HEK293 (cell line): ENCODE data around the gene SLBP.

Source experiments
- CTCF ChIA-PET: fragments of 350-600 bp; formaldehyde crosslinking; extraction: SDS; loops from one replicate; lab custom pipeline; 2021; ENCODE audit warnings: antibody characterized with exemption; lab: Yijun Ruan, JAX
- POLR2A ChIA-PET: fragments of 300-600 bp; formaldehyde crosslinking; extraction: SDS; loops from one replicate; lab custom pipeline; 2020; ENCODE audit warnings: antibody characterized with exemption, inconsistent platforms; lab: Yijun Ruan, JAX
- H3K27ac ChIP-seq: fragments of 200-500 bp; sonication (Bioruptor generic); 2 replicates; pipeline ENCODE4 v1.5.1; 2014; ENCODE audit warnings: low read depth, low read length, control low read depth, inconsistent platforms; ENCODE audit errors: extremely low read depth
- H3K36me3 ChIP-seq, 2 experiments: fragments of 200-500 bp in 1 of 2; sonication (Bioruptor generic) in 1 of 2; 1 replicate in 1 of 2; 2 replicates in 1 of 2; pipeline ENCODE4 v1.5.1; 2014 to 2017; ENCODE audit warnings: inconsistent platforms in 2 of 2, low read length in 2 of 2; ENCODE audit not compliant: control insufficient read depth in 2 of 2, insufficient read depth in 1 of 2
- H3K4me1 ChIP-seq: fragments of 200-500 bp; sonication (Bioruptor generic); 2 replicates; pipeline ENCODE4 v1.5.1; 2014; ENCODE audit warnings: mild to moderate bottlenecking, low read length, inconsistent platforms; ENCODE audit not compliant: control insufficient read depth, insufficient read depth
- H3K4me3 ChIP-seq: 2 replicates; pipeline ENCODE4 v1.5.1; 2011; ENCODE audit warnings: low read depth, mild to moderate bottlenecking, control low read depth, low read length, moderate library complexity
- H3K9me3 ChIP-seq: fragments of 200-500 bp; sonication (Bioruptor generic); 2 replicates; pipeline ENCODE4 v1.5.1; 2014; ENCODE audit warnings: low read depth, low read length, inconsistent platforms; ENCODE audit not compliant: control insufficient read depth, insufficient read depth
- GLIS2 ChIP-seq: fragments of 450-650 bp; formaldehyde crosslinking; IDR thresholded peaks from 2 replicates; pipeline ENCODE4 v1.5.1; 2016; ENCODE audit warnings: missing biosample characterization, missing genetic modification characterization
- KLF16 ChIP-seq: fragments of 450-650 bp; formaldehyde crosslinking; IDR thresholded peaks from 2 replicates; pipeline ENCODE4 v1.5.1; 2017; ENCODE audit warnings: missing biosample characterization, missing genetic modification characterization
- PRDM4 ChIP-seq: fragments of 450-650 bp; formaldehyde crosslinking; IDR thresholded peaks from 2 replicates; pipeline ENCODE4 v1.5.1; 2017; ENCODE audit warnings: missing biosample characterization, missing genetic modification characterization
- SALL2 ChIP-seq: fragments of 450-650 bp; formaldehyde crosslinking; IDR thresholded peaks from 2 replicates; pipeline ENCODE4 v1.5.0; 2017; ENCODE audit warnings: missing biosample characterization, mild to moderate bottlenecking, missing genetic modification characterization, borderline replicate concordance
- TRIM28 ChIP-seq: IDR thresholded peaks from 2 replicates; pipeline ENCODE4 v1.6.1; 2011; ENCODE audit warnings: low read length, control low read depth, borderline replicate concordance
- ZBTB20 ChIP-seq: fragments of 450-650 bp; formaldehyde crosslinking; IDR thresholded peaks from 2 replicates; pipeline ENCODE4 v1.5.1; 2016; ENCODE audit warnings: missing biosample characterization, missing genetic modification characterization
- ZBTB8A ChIP-seq: fragments of 450-650 bp; formaldehyde crosslinking; IDR thresholded peaks from 2 replicates; pipeline ENCODE4 v1.5.1; 2016; ENCODE audit warnings: missing biosample characterization, missing genetic modification characterization
- ZFP37 ChIP-seq: fragments of 450-650 bp; formaldehyde crosslinking; IDR thresholded peaks from 2 replicates; pipeline ENCODE4 v1.5.1; 2016; ENCODE audit warnings: missing biosample characterization, missing genetic modification characterization
- ZIC2 ChIP-seq: fragments of 450-650 bp; formaldehyde crosslinking; IDR thresholded peaks from 2 replicates; pipeline ENCODE4 v1.5.1; 2016; ENCODE audit warnings: missing biosample characterization, missing genetic modification characterization
- ZNF10 ChIP-seq: fragments of 450-650 bp; formaldehyde crosslinking; IDR thresholded peaks from 2 replicates; pipeline ENCODE4 v1.5.1; 2017; ENCODE audit warnings: missing biosample characterization, missing genetic modification characterization
- ZNF114 ChIP-seq: fragments of 450-650 bp; formaldehyde crosslinking; IDR thresholded peaks from 2 replicates; pipeline ENCODE4 v1.5.0; 2017; ENCODE audit warnings: missing biosample characterization, missing genetic modification characterization
- ZNF121 ChIP-seq: fragments of 450-650 bp; formaldehyde crosslinking; IDR thresholded peaks from 2 replicates; pipeline ENCODE4 v1.5.1; 2016; ENCODE audit warnings: missing biosample characterization, missing genetic modification characterization
- ZNF174 ChIP-seq: fragments of 450-650 bp; formaldehyde crosslinking; IDR thresholded peaks from 2 replicates; pipeline ENCODE4 v1.5.0; 2017; ENCODE audit warnings: missing biosample characterization, mild to moderate bottlenecking, missing genetic modification characterization
- ZNF223 ChIP-seq: fragments of 450-650 bp; formaldehyde crosslinking; IDR thresholded peaks from 2 replicates; pipeline ENCODE4 v1.5.1; 2016; ENCODE audit warnings: missing biosample characterization, missing genetic modification characterization
- ZNF26 ChIP-seq: fragments of 450-650 bp; formaldehyde crosslinking; IDR thresholded peaks from 2 replicates; pipeline ENCODE4 v1.5.1; 2016; ENCODE audit warnings: missing biosample characterization, missing genetic modification characterization
- ZNF266 ChIP-seq: fragments of 450-650 bp; formaldehyde crosslinking; IDR thresholded peaks from 2 replicates; pipeline ENCODE4 v1.5.1; 2016; ENCODE audit warnings: missing biosample characterization, missing genetic modification characterization, low read depth
- ZNF37A ChIP-seq: fragments of 450-650 bp; IDR thresholded peaks from 2 replicates; pipeline ENCODE4 v1.5.1; 2018; ENCODE audit warnings: missing biosample characterization, missing genetic modification characterization
- ZNF514 ChIP-seq: fragments of 450-650 bp; formaldehyde crosslinking; IDR thresholded peaks from 2 replicates; pipeline ENCODE4 v1.5.1; 2016; ENCODE audit warnings: missing biosample characterization, missing genetic modification characterization
- ZNF518A ChIP-seq: fragments of 450-650 bp; formaldehyde crosslinking; conservative IDR thresholded peaks from 2 replicates; pipeline ENCODE4 v1.5.1; 2016; ENCODE audit warnings: low read depth, missing biosample characterization, missing genetic modification characterization
- ZNF558 ChIP-seq: fragments of 450-650 bp; formaldehyde crosslinking; IDR thresholded peaks from 2 replicates; pipeline ENCODE4 v1.5.1; 2016; ENCODE audit warnings: missing biosample characterization, missing genetic modification characterization
- ZNF600 ChIP-seq: fragments of 450-650 bp; formaldehyde crosslinking; IDR thresholded peaks from 2 replicates; pipeline ENCODE4 v1.5.1; 2016; ENCODE audit warnings: missing biosample characterization, missing genetic modification characterization
- ZNF645 ChIP-seq: fragments of 450-650 bp; formaldehyde crosslinking; IDR thresholded peaks from 2 replicates; pipeline ENCODE4; 2016; ENCODE audit warnings: missing biosample characterization, missing genetic modification characterization
- ZNF837 ChIP-seq: fragments of 450-650 bp; formaldehyde crosslinking; IDR thresholded peaks from 2 replicates; pipeline ENCODE4 v1.5.1; 2016; ENCODE audit warnings: missing biosample characterization, missing genetic modification characterization
- ZXDB ChIP-seq: fragments of 450-650 bp; formaldehyde crosslinking; IDR thresholded peaks from 2 replicates; pipeline ENCODE4 v1.5.1; 2016; ENCODE audit warnings: missing biosample characterization, missing genetic modification characterization

SLBP gene

GRCh38 chr4:1716065-1716945, 4.2 kb upstream of the SLBP start:
- no peak for TF ChIP-seq ZXDB
- no peak for TF ChIP-seq SALL2
- peak; percentile 98 for TF ChIP-seq ZNF10 (tag by site-specific recombination)
- peak; percentile 65 for TF ChIP-seq PRDM4
- no peak for TF ChIP-seq ZNF37A (tag by site-specific recombination)
- TF ChIP-seq ZNF600 (tag by site-specific recombination) = 0 out of 2 replicates have a peak, but pooled peaks have one; percentile 29
- TF ChIP-seq ZBTB8A (tag by site-specific recombination) = 0 out of 2 replicates have a peak, but pooled peaks have one; percentile 25
- TF ChIP-seq ZNF223 (tag by site-specific recombination) = no peak
- no peak for TF ChIP-seq KLF16
- TF ChIP-seq ZNF266 (tag by site-specific recombination) = no peak
- 0 out of 2 replicates have a peak, but pooled peaks have one; percentile 19 for TF ChIP-seq GLIS2 (tag by site-specific recombination)
- no peak for TF ChIP-seq ZNF837 (tag by site-specific recombination)
- no peak for TF ChIP-seq TRIM28
- no peak for TF ChIP-seq ZNF514 (tag by site-specific recombination)
- no peak for TF ChIP-seq ZNF518A (tag by site-specific recombination)
- no peak for TF ChIP-seq ZNF174 (tag by site-specific recombination)
- no peak for TF ChIP-seq ZNF645 (tag by site-specific recombination)
- no peak for TF ChIP-seq ZNF558 (tag by site-specific recombination)
- no peak for TF ChIP-seq ZNF114
- TF ChIP-seq ZFP37 (tag by site-specific recombination) = no peak
- TF ChIP-seq ZNF121 (tag by site-specific recombination) = no peak
- TF ChIP-seq ZBTB20 (tag by site-specific recombination) = no peak
- TF ChIP-seq ZNF26 (tag by site-specific recombination) = no peak
- TF ChIP-seq ZIC2 (tag by site-specific recombination) = peak; percentile 85
- CTCF ChIA-PET = interaction anchor here (0.7 kb wide), 1 partner anchor 26 kb away, joined by 3 read pairs; no protein-coding TSS in a partner anchor
- Histone ChIP-seq H3K4me3 (no peak overlapping the region), H3K4me1 (no peaks in the 10 kb centered on the region), H3K9me3 (no peaks in the 10 kb centered on the region), H3K27ac (peak overlapping the region; percentile 12; the same call in 1 of the 2 replicates), H3K36me3 (peaks cover 0 to 37% of the 10 kb centered on the region in 2 experiments; a peak in 1 of 3 replicates)
- POLR2A ChIA-PET = interaction anchor here (0.7 kb wide), 1 partner anchor 20 kb away, joined by 3 read pairs; no protein-coding TSS in a partner anchor
